GM21786 (cell line): ENCODE measurements around the gene HOXD1.

Source experiments
- ATAC-seq: cut with Tn5 transposase; IDR thresholded peaks from one replicate; pipeline ENCODE4 v1.9.1; 2021; ENCODE audit not compliant: unreplicated experiment

HOXD1 gene

DNA sequence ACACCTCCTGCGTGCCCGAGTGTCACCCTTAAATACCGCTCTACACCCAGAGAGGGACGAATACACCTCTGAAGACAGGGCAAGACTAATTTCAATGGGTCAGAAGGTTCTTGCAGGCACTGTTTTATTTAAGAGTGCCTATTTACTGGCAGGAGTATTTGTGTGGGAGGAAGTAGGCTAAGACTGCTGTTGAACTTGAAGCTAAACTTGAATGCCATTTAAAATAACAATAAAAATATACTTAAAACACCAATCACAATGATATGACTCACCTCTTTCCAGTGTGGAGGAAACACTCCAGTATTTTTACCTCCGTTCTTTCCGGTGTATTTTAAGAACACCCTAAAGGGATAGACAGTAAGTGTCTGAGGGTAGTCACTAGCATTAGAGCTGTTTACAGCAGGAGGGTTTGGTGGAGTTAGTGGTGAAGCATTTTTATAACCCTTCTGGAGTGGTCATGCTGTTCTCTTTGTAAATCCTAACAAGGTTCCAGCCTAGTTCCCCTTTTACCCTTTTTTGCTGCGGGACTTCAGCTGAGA, 9.6 kb upstream of the HOXD1 start:
- no peak for ATAC-seq

DNA sequence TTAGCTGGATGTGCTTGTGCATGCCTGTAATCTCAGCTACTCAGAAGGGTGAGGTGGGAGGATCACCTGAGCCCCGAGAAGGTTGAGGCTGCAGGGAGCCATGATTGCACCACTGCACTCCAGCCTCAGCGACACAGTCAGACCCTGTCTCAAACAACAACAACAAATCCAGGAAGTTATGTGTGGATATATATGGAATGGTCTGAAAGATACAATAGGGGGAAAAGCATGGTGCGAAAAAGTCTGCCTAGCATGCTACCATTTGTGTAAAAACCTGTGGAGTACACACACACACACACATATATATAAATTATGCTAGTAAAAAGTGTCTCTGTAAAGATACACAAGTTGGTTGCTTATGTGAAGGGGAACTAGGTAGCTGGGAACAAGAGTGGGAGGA, 6.9 kb upstream of the HOXD1 start:
- ATAC-seq: no peak

- ATAC-seq: no peak
Measured at GRCh38 chr2:176182671-176183070, 5.8 kb upstream of the HOXD1 start.

GRCh38 chr2:176184749-176185148, 3.7 kb upstream of the HOXD1 start:
- no peak for ATAC-seq

DNA sequence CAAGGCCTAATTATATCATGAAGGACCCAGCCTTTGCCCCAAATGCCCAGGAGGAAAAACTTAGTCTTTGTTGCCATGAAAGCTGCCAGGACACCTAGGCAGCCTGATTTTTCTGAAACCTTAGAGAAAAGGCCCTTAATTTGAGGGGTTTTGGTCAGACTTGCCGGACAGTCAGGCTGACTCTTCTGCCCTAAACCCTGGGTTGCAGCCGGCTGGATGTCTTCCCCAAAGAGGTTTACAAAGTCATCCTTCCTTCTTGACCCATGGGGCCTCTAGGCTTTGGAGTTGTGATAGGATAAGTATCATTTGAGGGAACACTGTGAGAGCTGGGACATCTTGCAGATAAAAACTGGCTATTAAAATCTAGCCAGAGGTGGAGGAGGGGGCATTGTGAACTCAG, 2.4 kb upstream of the HOXD1 start:
- ATAC-seq: no peak

DNA sequence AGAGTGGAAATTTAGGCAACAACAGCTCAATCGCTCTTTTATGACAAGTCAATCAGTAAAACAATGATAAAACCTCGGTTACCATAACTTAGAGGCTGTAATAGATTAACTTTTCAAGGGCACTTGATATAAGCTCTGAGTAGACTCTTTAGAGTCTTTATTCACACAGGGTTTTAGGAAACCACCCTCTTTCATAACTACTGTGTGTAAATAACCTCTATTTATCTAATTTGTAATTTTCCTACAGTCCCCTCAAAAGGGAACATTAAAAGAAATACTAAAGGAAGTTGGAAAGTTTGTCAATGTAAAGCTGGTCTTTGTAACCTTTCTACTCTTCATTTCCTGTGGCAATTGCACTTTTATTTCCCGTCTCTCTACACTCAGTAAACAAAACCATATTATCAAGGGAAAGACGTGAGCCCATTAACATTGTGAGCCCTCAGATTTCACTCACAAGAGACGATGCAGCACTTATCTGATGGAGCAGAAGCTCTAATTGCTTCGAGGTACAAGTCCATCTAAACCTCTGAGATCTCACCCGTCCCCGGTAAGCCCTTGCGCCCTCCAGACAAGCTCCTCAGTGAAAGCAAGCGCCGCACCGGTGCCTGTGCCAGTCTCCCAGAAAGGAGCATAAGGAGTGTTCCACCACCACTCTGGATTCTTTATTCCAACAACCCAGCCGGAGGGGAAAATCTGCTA, 1.1 kb upstream of the HOXD1 start:
- ATAC-seq: no peak

DNA sequence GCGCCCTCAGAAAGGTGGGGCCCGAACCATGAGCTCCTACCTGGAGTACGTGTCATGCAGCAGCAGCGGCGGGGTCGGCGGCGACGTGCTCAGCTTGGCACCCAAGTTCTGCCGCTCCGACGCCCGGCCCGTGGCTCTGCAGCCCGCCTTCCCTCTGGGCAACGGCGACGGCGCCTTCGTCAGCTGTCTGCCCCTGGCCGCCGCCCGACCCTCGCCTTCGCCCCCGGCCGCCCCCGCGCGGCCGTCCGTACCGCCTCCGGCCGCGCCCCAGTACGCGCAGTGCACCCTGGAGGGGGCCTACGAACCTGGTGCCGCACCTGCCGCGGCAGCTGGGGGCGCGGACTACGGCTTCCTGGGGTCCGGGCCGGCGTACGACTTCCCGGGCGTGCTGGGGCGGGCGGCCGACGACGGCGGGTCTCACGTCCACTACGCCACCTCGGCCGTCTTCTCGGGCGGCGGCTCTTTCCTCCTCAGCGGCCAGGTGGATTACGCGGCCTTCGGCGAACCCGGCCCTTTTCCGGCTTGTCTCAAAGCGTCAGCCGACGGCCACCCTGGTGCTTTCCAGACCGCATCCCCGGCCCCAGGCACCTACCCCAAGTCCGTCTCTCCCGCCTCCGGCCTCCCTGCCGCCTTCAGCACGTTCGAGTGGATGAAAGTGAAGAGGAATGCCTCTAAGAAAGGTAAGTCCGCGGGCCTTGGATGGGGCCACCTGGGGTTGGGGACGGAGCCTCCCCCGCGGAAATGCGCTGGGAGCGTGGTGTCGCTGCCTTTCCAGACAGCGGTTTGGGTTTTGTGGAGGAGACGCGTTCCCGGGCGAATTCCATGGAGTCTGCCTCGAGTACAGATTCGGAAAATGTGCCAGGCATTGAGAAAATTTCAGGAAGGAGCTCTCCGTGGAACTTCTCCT, 559 bp downstream of the HOXD1 start:
- no peak for ATAC-seq

GRCh38 chr2:176189681-176190641, 1.5 kb downstream of the HOXD1 start:
- ATAC-seq: no peak

DNA sequence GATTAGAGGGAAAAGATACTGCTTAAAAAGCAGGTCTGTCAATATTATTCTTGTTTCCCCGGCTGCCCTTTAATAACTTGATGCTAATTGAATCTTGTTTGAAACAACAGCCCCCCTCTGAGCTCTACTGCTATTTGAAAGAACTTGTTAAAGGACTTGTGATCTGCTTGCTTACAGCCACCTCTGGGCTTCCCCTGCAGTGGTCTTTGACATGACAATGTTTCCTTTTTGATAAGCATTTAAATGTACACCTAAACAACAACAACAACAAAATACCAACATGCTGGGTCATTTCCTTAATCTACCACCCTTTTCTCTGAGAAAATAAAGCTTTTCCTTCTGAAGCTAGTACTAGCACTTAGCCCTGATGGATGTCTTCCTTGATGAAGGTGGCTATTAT, 3.9 kb downstream of the HOXD1 start:
- no peak for ATAC-seq

GRCh38 chr2:176193048-176193447, 4.6 kb downstream of the HOXD1 start:
- no peak for ATAC-seq

DNA sequence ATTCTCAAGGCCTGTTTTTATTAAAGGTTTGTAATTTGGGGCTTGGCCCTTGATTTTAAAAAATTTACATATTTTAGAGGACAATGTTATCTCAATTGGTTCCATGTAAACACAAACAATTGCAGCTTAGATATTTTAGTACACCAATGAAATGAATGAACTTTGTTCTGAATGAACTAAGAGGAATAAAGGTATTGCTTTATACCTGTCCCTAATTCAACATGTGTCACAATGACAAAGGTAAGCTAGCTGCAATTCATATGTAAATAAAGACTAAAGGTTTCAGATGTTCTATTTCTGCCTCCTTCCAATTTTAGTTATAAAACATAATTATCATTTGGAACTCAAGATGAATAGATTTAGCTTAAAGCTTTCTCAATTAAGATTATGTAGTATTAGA, 11.4 kb downstream of the HOXD1 start:
- no peak for ATAC-seq

DNA sequence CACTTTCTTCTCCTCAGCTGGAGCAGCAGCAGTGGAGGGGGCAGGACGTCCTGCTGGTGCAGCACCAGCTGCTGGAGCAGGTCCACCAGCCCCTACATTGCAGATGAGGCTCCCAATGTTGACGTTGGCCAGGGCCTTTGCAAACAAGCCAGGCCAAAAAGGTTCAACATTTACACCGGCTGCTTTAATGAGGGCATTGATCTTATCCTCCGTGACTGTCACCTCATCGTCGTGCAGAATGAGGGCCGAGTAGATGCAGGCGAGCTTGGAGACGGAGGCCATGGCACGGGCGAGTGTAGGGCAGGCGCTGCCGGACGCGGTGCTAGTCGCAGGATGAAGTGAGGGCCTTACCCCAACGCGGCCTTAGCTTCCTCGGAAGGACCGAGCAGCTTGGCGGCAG, 12.5 kb downstream of the HOXD1 start:
- no peak for ATAC-seq

DNA sequence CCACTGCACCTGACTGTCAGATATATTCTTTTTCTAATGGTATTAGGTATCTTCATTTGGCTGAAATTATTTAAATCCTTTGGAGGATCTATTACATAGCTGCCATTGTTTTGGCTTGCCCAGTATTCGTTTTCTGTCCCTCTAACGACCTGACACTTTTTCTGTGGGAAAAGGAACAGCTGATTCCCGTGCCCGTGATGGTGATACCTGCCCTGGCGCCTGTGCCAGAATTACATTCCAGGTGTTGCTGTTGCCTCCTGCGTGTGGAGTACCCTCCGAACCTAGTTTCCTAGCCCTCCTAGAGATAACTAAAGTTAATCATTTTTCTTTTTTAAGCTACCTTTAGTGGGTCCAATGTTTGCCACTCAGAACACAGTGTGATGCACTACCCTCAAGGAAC, 14.0 kb downstream of the HOXD1 start:
- no peak for ATAC-seq

GRCh38 chr2:176205126-176205525, 16.7 kb downstream of the HOXD1 start:
- ATAC-seq: no peak

DNA sequence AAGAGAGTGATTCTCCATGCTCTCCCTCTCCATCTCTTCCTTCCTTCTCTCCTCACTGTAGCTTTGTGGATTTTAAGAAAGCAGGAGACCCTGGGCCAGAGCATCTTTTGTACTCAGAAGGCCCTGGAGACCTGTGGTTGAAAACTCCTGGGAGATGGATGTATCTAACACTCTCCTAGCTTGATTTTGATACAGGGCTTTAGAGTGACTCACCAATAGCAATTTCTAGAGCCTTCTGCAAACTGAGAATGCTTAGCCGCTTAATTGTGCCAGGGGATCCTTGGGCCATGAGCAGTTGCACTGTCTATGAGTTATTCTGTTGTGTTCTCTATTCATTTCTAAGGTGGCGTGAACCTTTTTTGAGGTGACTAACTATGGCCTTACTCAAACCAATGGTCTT, 17.7 kb downstream of the HOXD1 start:
- ATAC-seq: no peak

- ATAC-seq: no peak
Measured at GRCh38 chr2:176206682-176207081, 18.2 kb downstream of the HOXD1 start.

- no peak for ATAC-seq
Measured at GRCh38 chr2:176211110-176211509, 22.6 kb downstream of the HOXD1 start.

DNA sequence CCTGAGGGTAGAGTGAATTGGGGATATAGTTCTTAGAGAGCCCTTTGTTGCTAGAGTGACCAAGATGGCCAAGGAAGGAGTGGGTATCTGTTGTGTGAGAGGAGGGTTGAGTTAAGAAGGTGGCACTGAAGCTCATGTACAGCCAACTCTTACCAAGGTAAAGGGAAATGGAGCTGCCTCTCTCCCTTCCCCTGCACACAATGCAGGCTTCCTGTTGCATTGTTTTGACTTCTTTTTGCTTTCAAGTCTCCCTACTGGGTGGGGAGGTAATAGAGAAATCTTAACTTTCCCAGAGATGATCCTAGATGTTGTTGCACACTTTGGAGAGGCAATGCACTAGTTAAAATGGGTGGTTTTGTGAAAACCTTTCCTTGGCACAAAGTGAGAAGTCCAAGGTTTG, 23.8 kb downstream of the HOXD1 start:
- no peak for ATAC-seq

- no peak for ATAC-seq
Measured at GRCh38 chr2:176213406-176213805, 24.9 kb downstream of the HOXD1 start.

GRCh38 chr2:176227874-176228273, 39.4 kb downstream of the HOXD1 start:
- ATAC-seq: no peak

DNA sequence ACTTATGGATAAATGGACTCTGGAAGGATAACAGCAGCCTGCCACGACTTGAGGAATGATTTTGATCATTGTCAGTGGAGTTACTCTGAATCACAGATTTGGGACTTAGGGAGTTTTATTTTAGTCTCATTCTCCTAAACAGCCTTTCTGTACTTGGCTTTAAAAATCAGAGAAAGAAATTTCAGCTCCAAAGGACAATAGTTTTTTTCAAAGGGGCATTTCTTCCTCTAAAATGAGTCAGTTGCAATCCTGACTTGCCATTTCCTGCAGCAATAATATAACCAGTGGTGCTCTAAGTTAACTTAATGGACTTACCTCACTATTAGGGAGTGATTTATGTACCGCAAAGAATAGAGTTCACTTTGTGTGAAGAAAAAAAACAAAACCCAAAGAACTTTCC, 45.7 kb downstream of the HOXD1 start:
- no peak for ATAC-seq
